ENCODE data around the gene CDC45.
A peak's percentile ranks its signal among the peaks of the same experiment; 100 is the strongest.

GRCh38 chr22:19523240-19524169, 43.8 kb downstream of the CDC45 start:
- no peak for TF ChIP-seq CTCF (conservative IDR thresholded peaks at IDR 0.05 in 1 of 2, IDR thresholded peaks at IDR 0.05 in 1 of 2; ENCODE audit: low read depth in 1 of 2, low read length in 2 of 2)
- peak; percentile 76 for TF ChIP-seq EZH2 (IDR thresholded peaks at IDR 0.05; ENCODE audit: low read length, missing control alignments)

All from fibroblast of lung (primary cell).